GM12878 (cell line): ENCODE results near the gene VEPH1. TPM values are rescaled to one million over a fixed set of nuclear protein-coding genes. Genes with fewer than 3 reads are reported as not detected.

Experiments used
- CEBPB ChIP-seq, 2 experiments: fragments of 150-350 bp in 1 of 2; IDR thresholded peaks; 2 replicates each; pipeline ENCODE4 v1.6.1; 2012 to 2014; ENCODE audit warnings: low read depth in 2 of 2, low read length in 2 of 2, borderline replicate concordance in 1 of 2, inconsistent platforms in 1 of 2
- CREB1 ChIP-seq: IDR thresholded peaks from 2 replicates; pipeline ENCODE4 v1.6.1; 2012; ENCODE audit warnings: low read depth, mild to moderate bottlenecking, inconsistent platforms
- E4F1 ChIP-seq: fragments of 450-650 bp; IDR thresholded peaks from 2 replicates; pipeline ENCODE4 v1.6.1; 2018; ENCODE audit warnings: borderline replicate concordance, mild to moderate bottlenecking; ENCODE audit not compliant: partially characterized antibody
- HDGF ChIP-seq: fragments of 450-650 bp; IDR thresholded peaks from 2 replicates; pipeline ENCODE4 v1.6.1; 2016; ENCODE audit warnings: antibody characterized with exemption
- JUNB ChIP-seq: IDR thresholded peaks from 2 replicates; pipeline ENCODE4 v1.6.1; 2016; ENCODE audit warnings: antibody characterized with exemption, mild to moderate bottlenecking
- KLF5 ChIP-seq: fragments of 450-650 bp; IDR thresholded peaks from 2 replicates; pipeline ENCODE4 v1.6.1; 2014; ENCODE audit warnings: mild to moderate bottlenecking; ENCODE audit not compliant: partially characterized antibody
- PAX5 ChIP-seq: IDR thresholded peaks from 2 replicates; pipeline ENCODE4 v1.6.1; 2011; ENCODE audit warnings: low read depth, low read length, borderline replicate concordance
- PRDM15 ChIP-seq: fragments of 450-650 bp; formaldehyde crosslinking; IDR thresholded peaks from 2 replicates; pipeline ENCODE4 v1.4.0; 2020; ENCODE audit warnings: mild to moderate bottlenecking, moderate library complexity
- polyA plus RNA-seq, 11 experiments: library from polyadenylated mRNA; depleted of rRNA in 4 of 11; unstranded in 6 of 11; stranded (reverse) in 5 of 11; fragments of >200 nt; fragmentation: Nextera tagmentation in 4 of 11; fragmentation: Illumina TruSeq in 1 of 11; extraction: Ambion mirVana in 4 of 11; extraction: Trizol in 1 of 11; gene quantifications; 1 replicate in 1 of 11; 2 replicates in 10 of 11; pipeline versions ENCODE4 v1.2.1 to v1.2.3, GENCODE V29; 2011 to 2016; ENCODE audit warnings: inconsistent platforms in 2 of 11, missing spikeins in 2 of 11, low read depth in 1 of 11
- total RNA-seq, 4 experiments: library from RNA; depleted of rRNA in 3 of 4; stranded (reverse); fragments of >200 nt in 3 of 4; fragmentation: Illumina TruSeq in 1 of 4; extraction: Trizol in 1 of 4; gene quantifications; 2 replicates each; pipeline versions ENCODE4 v1.2.1 to v1.2.3, GENCODE V29; 2013 to 2021

The VEPH1 gene
- total and polyA plus RNA-seq, 10 of the 15 experiments (the other 5 are each of a cell fraction or from before 2014, with no cell fraction given): 0.04 to 0.26 (median 0.17) TPM; not detected in 7

GRCh38 chr3:157368171-157368570 lies 135.0 kb downstream of the VEPH1 start (continued):
- TF ChIP-seq CEBPB (IDR thresholded peaks at IDR 0.05; ENCODE audit: borderline replicate concordance in 1 of 2, low read depth in 2 of 2, low read length in 2 of 2) (no peak), KLF5 (no peak), E4F1 (no peak), CREB1 (no peak), HDGF (no peak), JUNB (no peak), PAX5 (no peak), PRDM15 (CRISPR knock-in tag) (no peak)
